Measurements from ENCODE around the gene COMT. TPM values are rescaled to one million over a fixed set of nuclear protein-coding genes. Genes with fewer than 3 reads are reported as not detected.

Gene COMT
- total RNA-seq, 4 donors from 2014 or later, result 88.9 to 175 (median 108) TPM

- Histone ChIP-seq H3K4me3 (no peak overlapping the region), H3K4me1 (no peaks in the 10 kb centered on the region), H3K27ac (no peak overlapping the region), H3K9me3 (no peaks in the 10 kb centered on the region), H3K27me3 (no peaks in the 10 kb centered on the region), H3K36me3 (no peaks in the 10 kb centered on the region)
- intact Hi-C loops (cut with DNase I; ENCODE audit: low total_unique reads), result loop anchor here (5.0 to 10.0 kb wide), 2 partner anchors 42 to 145 kb away; partner anchors contain the start of genes RANBP1 and TRMT2A
- DNase-seq, result no peak
- TF ChIP-seq CTCF (IDR thresholded peaks at IDR 0.05), result no peak
These were observed 28.5 kb downstream of the COMT start for GRCh38 chr22:19970031-19970478.

GRCh38 chr22:19970479-19971275, 29.1 kb downstream of the COMT start:
- Histone ChIP-seq H3K4me3 (no peak overlapping the region), H3K27me3 (no peaks in the 10 kb centered on the region), H3K9me3 (no peaks in the 10 kb centered on the region), H3K4me1 (no peaks in the 10 kb centered on the region), H3K36me3 (no peaks in the 10 kb centered on the region), H3K27ac (no peak overlapping the region)
- DNase-seq, result peak; percentile 52 to 68
- TF ChIP-seq POLR2A (IDR thresholded peaks at IDR 0.05) (no peak), CTCF (IDR thresholded peaks at IDR 0.05) (peak; percentile 81 to 94 (median 90))
- intact Hi-C loops (cut with DNase I; ENCODE audit: low total_unique reads), result loop anchor here (5.0 to 10.0 kb wide), 2 partner anchors 42 to 144 kb away; partner anchors contain the start of genes RANBP1 and TRMT2A

- intact Hi-C loops (cut with DNase I; ENCODE audit: low total_unique reads), result loop anchor here (5.0 to 10.0 kb wide), 2 partner anchors 41 to 143 kb away; partner anchors contain the start of genes RANBP1 and TRMT2A
- DNase-seq, result no peak
- no peak for TF ChIP-seq CTCF (IDR thresholded peaks at IDR 0.05)
- TF ChIP-seq POLR2A (IDR thresholded peaks at IDR 0.05), result no peak
These were observed 29.9 kb downstream of the COMT start for GRCh38 chr22:19971276-19972124.

GRCh38 chr22:19972251-19972650, 30.7 kb downstream of the COMT start:
- Histone ChIP-seq H3K27ac (no peak overlapping the region), H3K27me3 (no peaks in the 10 kb centered on the region), H3K4me1 (no peaks in the 10 kb centered on the region), H3K36me3 (no peaks in the 10 kb centered on the region), H3K9me3 (no peaks in the 10 kb centered on the region), H3K4me3 (no peak overlapping the region)
- TF ChIP-seq POLR2A (IDR thresholded peaks at IDR 0.05) (no peak), CTCF (IDR thresholded peaks at IDR 0.05) (no peak)
- no peak for DNase-seq
- intact Hi-C loops (cut with DNase I; ENCODE audit: low total_unique reads), result loop anchor here (5.0 to 10.0 kb wide), 2 partner anchors 40 to 143 kb away; partner anchors contain the start of genes RANBP1 and TRMT2A

More at GRCh38 chr22:19971276-19972124, 29.9 kb downstream of the COMT start:
- H3K9me3 ChIP-seq, result no peaks in the 10 kb centered on the region
- no peak overlapping the region for H3K4me3 ChIP-seq
- no peaks in the 10 kb centered on the region for H3K4me1 ChIP-seq
- no peak overlapping the region for H3K27ac ChIP-seq
- H3K27me3 ChIP-seq, result no peaks in the 10 kb centered on the region
- no peaks in the 10 kb centered on the region for H3K36me3 ChIP-seq
